Measurements from ENCODE around the gene COL12A1. TPM values are rescaled to one million over a fixed set of nuclear protein-coding genes. Genes with fewer than 3 reads are reported as not detected.

COL12A1 gene
- 100 to 1,000 TPM; 125 to 589 (median 192) TPM for total RNA-seq

DNA sequence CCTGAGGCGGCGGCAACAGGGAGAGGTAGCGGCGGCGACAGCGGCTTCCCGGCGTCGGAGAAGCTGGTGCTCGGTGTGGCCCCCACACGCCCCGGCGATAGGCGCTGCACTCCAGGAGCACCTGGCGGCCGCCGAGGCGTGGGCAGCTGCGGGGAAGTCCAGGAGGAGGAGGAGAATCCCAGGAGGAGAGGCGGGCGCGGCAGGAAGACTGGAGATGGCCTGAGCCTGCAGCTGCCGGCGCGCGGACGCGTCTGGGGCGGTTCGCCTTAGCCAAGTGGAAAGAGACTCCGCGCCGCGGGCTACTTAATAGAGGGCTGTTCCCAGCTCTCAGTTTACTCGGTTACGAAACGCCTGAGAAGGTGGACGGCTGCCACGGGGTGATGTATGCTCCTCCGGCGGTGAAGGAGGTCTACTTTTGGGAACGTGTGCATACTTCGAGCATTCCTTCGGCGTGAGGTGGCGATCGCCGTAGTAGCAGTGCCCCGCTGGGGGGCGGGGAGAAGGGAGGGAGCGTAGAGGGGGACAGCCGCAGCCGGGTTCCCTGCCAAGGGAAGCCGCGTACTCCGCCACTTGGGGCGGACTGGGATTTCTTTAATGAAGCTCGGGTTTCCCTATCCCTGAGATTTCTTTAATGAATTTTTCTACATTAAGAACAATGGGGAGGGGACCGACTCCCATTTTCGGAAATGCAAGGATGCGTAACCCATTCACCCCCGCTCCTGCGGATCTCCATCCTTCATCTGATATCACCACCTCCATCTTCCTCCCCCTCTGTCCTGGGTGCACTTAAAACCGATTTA lies at the start of gene COL12A1:
TSS of gene COL12A1 (minus strand) at position 278 of the 800 bp plus-strand sequence. CDS start 3,261 bp downstream, outside the sequence.
- TF ChIP-seq, protein P1, sequence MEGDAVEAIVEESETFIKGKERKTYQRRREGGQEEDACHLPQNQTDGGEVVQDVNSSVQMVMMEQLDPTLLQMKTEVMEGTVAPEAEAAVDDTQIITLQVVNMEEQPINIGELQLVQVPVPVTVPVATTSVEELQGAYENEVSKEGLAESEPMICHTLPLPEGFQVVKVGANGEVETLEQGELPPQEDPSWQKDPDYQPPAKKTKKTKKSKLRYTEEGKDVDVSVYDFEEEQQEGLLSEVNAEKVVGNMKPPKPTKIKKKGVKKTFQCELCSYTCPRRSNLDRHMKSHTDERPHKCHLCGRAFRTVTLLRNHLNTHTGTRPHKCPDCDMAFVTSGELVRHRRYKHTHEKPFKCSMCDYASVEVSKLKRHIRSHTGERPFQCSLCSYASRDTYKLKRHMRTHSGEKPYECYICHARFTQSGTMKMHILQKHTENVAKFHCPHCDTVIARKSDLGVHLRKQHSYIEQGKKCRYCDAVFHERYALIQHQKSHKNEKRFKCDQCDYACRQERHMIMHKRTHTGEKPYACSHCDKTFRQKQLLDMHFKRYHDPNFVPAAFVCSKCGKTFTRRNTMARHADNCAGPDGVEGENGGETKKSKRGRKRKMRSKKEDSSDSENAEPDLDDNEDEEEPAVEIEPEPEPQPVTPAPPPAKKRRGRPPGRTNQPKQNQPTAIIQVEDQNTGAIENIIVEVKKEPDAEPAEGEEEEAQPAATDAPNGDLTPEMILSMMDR (IDR thresholded peaks at IDR 0.05), result no peak
- ATAC-seq (ENCODE audit: low FRiP score) (peak; percentile 88), DNase-seq (ENCODE audit: low spot score) (peak; percentile 87)

DNA sequence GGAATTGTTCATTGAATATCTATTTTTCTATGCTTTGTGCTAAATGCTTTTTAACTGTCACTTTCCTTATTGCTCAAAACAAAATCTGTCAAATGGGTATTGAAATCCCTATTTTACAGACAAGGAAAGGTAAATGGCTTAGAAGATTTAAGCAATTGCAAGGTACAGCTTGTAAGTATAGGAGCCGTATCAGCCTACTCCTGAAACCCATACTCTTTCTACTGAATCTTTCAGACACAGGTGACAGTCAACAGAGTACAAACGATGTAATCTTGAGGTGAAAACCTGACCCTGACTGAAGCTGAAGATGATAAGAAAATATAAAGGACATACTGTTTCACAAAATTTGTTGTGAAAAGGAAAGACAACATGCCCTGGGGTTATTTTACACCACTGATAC lies 44.7 kb upstream of the COL12A1 start:
- TF ChIP-seq, protein P1 (IDR thresholded peaks at IDR 0.05), result no peak
- ATAC-seq (ENCODE audit: low FRiP score) (no peak), DNase-seq (ENCODE audit: low spot score) (no peak)

DNA sequence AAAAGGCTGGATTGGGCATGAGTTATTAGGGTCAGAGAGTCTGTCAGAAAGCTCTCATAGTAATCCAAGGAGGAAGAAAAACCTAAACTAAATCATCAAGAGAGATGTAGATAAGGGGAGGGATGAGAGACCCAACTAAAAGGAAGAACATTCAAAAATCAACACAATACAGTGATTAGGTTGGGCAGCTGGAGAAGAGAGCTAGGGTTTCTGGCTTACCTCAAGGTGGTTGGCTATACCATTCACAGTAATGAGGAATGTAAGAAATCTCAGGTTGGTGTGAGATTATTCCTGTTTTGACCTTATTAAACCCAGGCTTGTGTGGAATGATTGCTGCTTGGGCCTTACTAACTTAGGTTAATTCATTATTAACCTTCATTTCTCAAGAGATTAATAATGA lies 44.0 kb upstream of the COL12A1 start:
- no peak for DNase-seq (ENCODE audit: low spot score)

DNA sequence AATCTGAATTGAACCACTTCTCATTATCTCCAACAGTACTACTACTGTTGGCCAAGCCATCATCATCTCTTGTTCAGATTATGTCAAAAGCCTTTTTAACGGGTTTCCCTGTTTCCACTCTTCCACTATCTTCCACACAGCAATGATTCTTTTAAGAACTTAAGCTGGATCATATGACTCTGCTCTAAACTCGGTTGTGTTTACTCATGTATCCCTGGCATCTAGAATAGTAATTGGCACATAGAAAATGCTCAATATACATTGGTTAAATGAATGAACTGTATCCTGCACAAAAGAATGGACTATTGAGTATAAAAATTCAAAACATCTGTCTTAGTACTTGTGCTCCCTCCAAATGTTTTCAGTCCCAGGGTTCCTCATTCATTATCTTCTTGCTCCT lies 40.5 kb upstream of the COL12A1 start:
- TF ChIP-seq, protein P1 (IDR thresholded peaks at IDR 0.05), result no peak
- DNase-seq (ENCODE audit: low spot score) (no peak), ATAC-seq (ENCODE audit: low FRiP score) (no peak)

More for the DNA sequence above, 44.0 kb upstream of the COL12A1 start:
- TF ChIP-seq, protein P1 (IDR thresholded peaks at IDR 0.05), result no peak
- no peak for ATAC-seq (ENCODE audit: low FRiP score)

DNA sequence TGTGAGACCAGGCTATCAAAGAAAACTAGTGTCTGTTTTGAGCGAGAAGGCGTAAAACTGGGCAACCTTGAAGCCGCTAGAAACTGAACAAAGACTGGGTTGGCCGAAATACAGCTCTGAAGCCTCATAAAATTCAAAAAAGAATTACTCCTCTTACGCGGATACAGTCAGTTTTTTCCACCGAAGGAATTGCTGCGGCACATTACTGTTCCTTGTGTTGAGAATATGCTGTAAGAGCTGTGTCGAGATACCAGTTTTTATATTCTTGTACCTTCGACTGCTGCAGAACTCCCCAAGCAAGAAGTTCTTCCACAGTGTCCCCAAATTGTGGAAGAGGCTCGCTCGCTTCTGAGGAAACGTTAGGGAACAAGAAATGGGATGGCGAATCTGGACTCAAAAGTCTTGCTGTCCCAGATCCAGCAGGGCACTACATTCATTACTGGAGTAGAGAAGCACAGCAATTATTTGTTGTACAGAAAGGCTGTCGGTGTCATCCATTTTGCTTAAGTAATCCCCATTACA lies 38.3 kb upstream of the COL12A1 start:
- ATAC-seq (ENCODE audit: low FRiP score), result no peak
- TF ChIP-seq, protein P1 (IDR thresholded peaks at IDR 0.05), result no peak
- DNase-seq (ENCODE audit: low spot score), result no peak

DNA sequence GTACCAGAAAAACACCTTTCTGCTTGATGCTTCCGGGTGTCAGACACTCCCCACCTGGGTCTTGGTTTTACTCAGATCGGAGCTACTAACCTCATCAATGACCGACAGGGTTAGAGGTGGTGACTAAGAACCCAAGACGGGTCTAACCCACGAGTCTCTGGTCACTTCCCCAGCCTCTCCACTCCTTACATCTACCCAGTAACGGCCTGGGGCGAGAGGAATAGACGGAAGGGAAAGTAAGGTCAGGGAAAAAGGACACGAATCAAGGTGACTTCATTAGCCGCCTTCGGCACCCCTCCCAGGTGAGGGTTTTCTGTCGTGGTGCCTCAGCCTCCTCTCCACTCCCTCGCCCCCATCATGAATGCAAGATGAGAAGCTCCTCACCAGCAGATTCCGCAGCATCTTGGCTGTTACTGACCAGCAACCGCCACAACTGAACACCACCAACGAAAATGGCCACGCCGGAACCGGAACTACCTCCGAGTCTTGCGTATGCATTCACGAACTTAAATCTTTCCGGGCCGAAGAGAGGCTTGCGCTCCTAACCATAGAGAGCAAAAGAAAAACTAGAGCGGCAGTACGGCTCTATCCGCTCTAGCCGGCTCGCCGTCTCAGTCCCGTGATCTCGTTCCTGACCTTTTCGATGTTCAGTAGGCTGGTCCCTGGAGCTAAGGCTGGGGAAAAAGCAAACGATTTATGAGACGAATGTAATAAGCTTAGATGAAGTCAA lies 37.6 kb upstream of the COL12A1 start, which contains the start of gene COX7A2:
TSS of gene COX7A2 (minus strand) at position 469 of the 730 bp plus-strand sequence. CDS start at position 402, 67 bp downstream.
- TF ChIP-seq, protein P1 (IDR thresholded peaks at IDR 0.05), result no peak
- ATAC-seq (ENCODE audit: low FRiP score), result peak; percentile 99
- DNase-seq (ENCODE audit: low spot score), result peak; percentile 84

Data from omental fat pad (tissue), 4 donors.